Measurements from ENCODE around the gene HSF2BP.
"Not testable (repeated sequence)": the region's sequence is repeated elsewhere in the genome, so short reads cannot be mapped to it uniquely, and the experiment has no call there.

Gene HSF2BP

GRCh38 chr21:43624339-43624738 lies 34.9 kb downstream of the HSF2BP start:
- H3K9me3 ChIP-seq (ENCODE audit: control insufficient read depth in 5 of 5, low read length in 5 of 5) = peaks cover 2 to 16% (median 14%) of the 10 kb centered on the region in 5 donors
- H3K27me3 ChIP-seq (ENCODE audit: control insufficient read depth in 5 of 5, insufficient read depth in 4 of 5, low read length in 5 of 5) = no peaks in the 10 kb centered on the region
- H3K27ac ChIP-seq (ENCODE audit: low read depth, low read length) = no peak overlapping the region
- no peaks in the 10 kb centered on the region for H3K36me3 ChIP-seq (ENCODE audit: control insufficient read depth in 5 of 5, insufficient read depth in 5 of 5, low read length in 5 of 5)
- no peak overlapping the region for H3K9ac ChIP-seq (ENCODE audit: low read length in 5 of 5)
- H3K4me3 ChIP-seq (ENCODE audit: low read depth in 1 of 5, low read length in 5 of 5) = no peak overlapping the region
- peaks cover 0 to 6% (median 0%) of the 10 kb centered on the region in 5 donors for H3K4me1 ChIP-seq (ENCODE audit: control insufficient read depth in 5 of 5, insufficient read depth in 5 of 5, low read length in 5 of 5)

- H3K9ac ChIP-seq (ENCODE audit: low read length in 5 of 5) = no peak overlapping the region
- no peak overlapping the region for H3K4me3 ChIP-seq (ENCODE audit: low read depth in 1 of 5, low read length in 5 of 5)
- peaks cover 0 to 6% (median 0%) of the 10 kb centered on the region in 5 donors for H3K4me1 ChIP-seq (ENCODE audit: control insufficient read depth in 5 of 5, insufficient read depth in 5 of 5, low read length in 5 of 5)
- H3K27me3 ChIP-seq (ENCODE audit: control insufficient read depth in 5 of 5, insufficient read depth in 4 of 5, low read length in 5 of 5) = no peaks in the 10 kb centered on the region
- no peaks in the 10 kb centered on the region for H3K36me3 ChIP-seq (ENCODE audit: control insufficient read depth in 5 of 5, insufficient read depth in 5 of 5, low read length in 5 of 5)
- peaks cover 2 to 16% (median 14%) of the 10 kb centered on the region in 5 donors for H3K9me3 ChIP-seq (ENCODE audit: control insufficient read depth in 5 of 5, low read length in 5 of 5)
- no peak overlapping the region for H3K27ac ChIP-seq (ENCODE audit: low read depth, low read length)
Measured at GRCh38 chr21:43623588-43623987, 35.7 kb downstream of the HSF2BP start.

- H3K27ac ChIP-seq (ENCODE audit: low read depth, low read length) = no peak overlapping the region
- H3K27me3 ChIP-seq (ENCODE audit: control insufficient read depth in 5 of 5, insufficient read depth in 4 of 5, low read length in 5 of 5) = no peaks in the 10 kb centered on the region
- H3K9me3 ChIP-seq (ENCODE audit: control insufficient read depth in 5 of 5, low read length in 5 of 5) = peaks cover 2 to 16% (median 14%) of the 10 kb centered on the region in 5 donors
- no peak overlapping the region for H3K4me3 ChIP-seq (ENCODE audit: low read depth in 1 of 5, low read length in 5 of 5)
- H3K4me1 ChIP-seq (ENCODE audit: control insufficient read depth in 5 of 5, insufficient read depth in 5 of 5, low read length in 5 of 5) = peaks cover 0 to 6% (median 0%) of the 10 kb centered on the region in 5 donors
- no peak overlapping the region for H3K9ac ChIP-seq (ENCODE audit: low read length in 5 of 5)
- no peaks in the 10 kb centered on the region for H3K36me3 ChIP-seq (ENCODE audit: control insufficient read depth in 5 of 5, insufficient read depth in 5 of 5, low read length in 5 of 5)
Measured at GRCh38 chr21:43622796-43623195, 36.5 kb downstream of the HSF2BP start.

- Histone ChIP-seq H3K27ac (ENCODE audit: low read depth, low read length) (no peak overlapping the region), H3K4me3 (ENCODE audit: low read depth in 1 of 5, low read length in 5 of 5) (no peak overlapping the region), H3K9ac (ENCODE audit: low read length in 5 of 5) (no peak overlapping the region), H3K27me3 (ENCODE audit: control insufficient read depth in 5 of 5, insufficient read depth in 4 of 5, low read length in 5 of 5) (no peaks in the 10 kb centered on the region), H3K4me1 (ENCODE audit: control insufficient read depth in 5 of 5, insufficient read depth in 5 of 5, low read length in 5 of 5) (peaks cover 0 to 2% (median 0%) of the 10 kb centered on the region in 5 donors), H3K36me3 (ENCODE audit: control insufficient read depth in 5 of 5, insufficient read depth in 5 of 5, low read length in 5 of 5) (no peaks in the 10 kb centered on the region), H3K9me3 (ENCODE audit: control insufficient read depth in 5 of 5, low read length in 5 of 5) (peaks cover 2 to 16% (median 14%) of the 10 kb centered on the region in 5 donors)
Measured at GRCh38 chr21:43619856-43620255, 39.4 kb downstream of the HSF2BP start.

- Histone ChIP-seq H3K9ac (ENCODE audit: low read length in 5 of 5) (no peak overlapping the region), H3K27me3 (ENCODE audit: control insufficient read depth in 5 of 5, insufficient read depth in 4 of 5, low read length in 5 of 5) (no peaks in the 10 kb centered on the region), H3K4me3 (ENCODE audit: low read depth in 1 of 5, low read length in 5 of 5) (no peak overlapping the region), H3K9me3 (ENCODE audit: control insufficient read depth in 5 of 5, low read length in 5 of 5) (peaks cover 2 to 16% (median 14%) of the 10 kb centered on the region in 5 donors), H3K36me3 (ENCODE audit: control insufficient read depth in 5 of 5, insufficient read depth in 5 of 5, low read length in 5 of 5) (no peaks in the 10 kb centered on the region), H3K27ac (ENCODE audit: low read depth, low read length) (no peak overlapping the region), H3K4me1 (ENCODE audit: control insufficient read depth in 5 of 5, insufficient read depth in 5 of 5, low read length in 5 of 5) (peaks cover 0 to 7% (median 4%) of the 10 kb centered on the region in 5 donors)
Measured at GRCh38 chr21:43619344-43619743, 39.9 kb downstream of the HSF2BP start.

- Histone ChIP-seq H3K9me3 (ENCODE audit: control insufficient read depth in 5 of 5, low read length in 5 of 5) (peaks cover 2 to 16% (median 14%) of the 10 kb centered on the region in 5 donors), H3K4me1 (ENCODE audit: control insufficient read depth in 5 of 5, insufficient read depth in 5 of 5, low read length in 5 of 5) (peaks cover 0 to 10% (median 7%) of the 10 kb centered on the region in 5 donors), H3K27ac (ENCODE audit: low read depth, low read length) (no peak overlapping the region), H3K27me3 (ENCODE audit: control insufficient read depth in 5 of 5, insufficient read depth in 4 of 5, low read length in 5 of 5) (no peaks in the 10 kb centered on the region), H3K9ac (ENCODE audit: low read length in 5 of 5) (no peak overlapping the region), H3K36me3 (ENCODE audit: control insufficient read depth in 5 of 5, insufficient read depth in 5 of 5, low read length in 5 of 5) (no peaks in the 10 kb centered on the region), H3K4me3 (ENCODE audit: low read depth in 1 of 5, low read length in 5 of 5) (no peak overlapping the region)
Measured at GRCh38 chr21:43618940-43619339, 40.3 kb downstream of the HSF2BP start.

- H3K4me1 ChIP-seq (ENCODE audit: control insufficient read depth in 5 of 5, insufficient read depth in 5 of 5, low read length in 5 of 5) = peaks cover 0 to 12% (median 10%) of the 10 kb centered on the region in 5 donors
- H3K9ac ChIP-seq (ENCODE audit: low read length in 5 of 5); H3K27ac ChIP-seq (ENCODE audit: low read depth, low read length); H3K27me3 ChIP-seq (ENCODE audit: control insufficient read depth in 5 of 5, insufficient read depth in 4 of 5, low read length in 5 of 5); H3K4me3 ChIP-seq (ENCODE audit: low read depth in 1 of 5, low read length in 5 of 5); H3K36me3 ChIP-seq (ENCODE audit: control insufficient read depth in 5 of 5, insufficient read depth in 5 of 5, low read length in 5 of 5): not testable (repeated sequence)
- peaks cover 2 to 16% (median 14%) of the 10 kb centered on the region in 5 donors for H3K9me3 ChIP-seq (ENCODE audit: control insufficient read depth in 5 of 5, low read length in 5 of 5)
Measured at GRCh38 chr21:43616861-43617260, 42.4 kb downstream of the HSF2BP start.

- H3K9ac ChIP-seq (ENCODE audit: low read length in 5 of 5) = no peak overlapping the region
- H3K27ac ChIP-seq (ENCODE audit: low read depth, low read length) = peak overlapping the region; percentile 9
- H3K9me3 ChIP-seq (ENCODE audit: control insufficient read depth in 5 of 5, low read length in 5 of 5) = peaks cover 2 to 6% (median 4%) of the 10 kb centered on the region in 5 donors
- H3K27me3 ChIP-seq (ENCODE audit: control insufficient read depth in 5 of 5, insufficient read depth in 4 of 5, low read length in 5 of 5) = no peaks in the 10 kb centered on the region
- peaks cover 0 to 24% (median 16%) of the 10 kb centered on the region in 5 donors for H3K4me1 ChIP-seq (ENCODE audit: control insufficient read depth in 5 of 5, insufficient read depth in 5 of 5, low read length in 5 of 5)
- H3K4me3 ChIP-seq (ENCODE audit: low read depth in 1 of 5, low read length in 5 of 5) = no peak overlapping the region
- H3K36me3 ChIP-seq (ENCODE audit: control insufficient read depth in 5 of 5, insufficient read depth in 5 of 5, low read length in 5 of 5) = no peaks in the 10 kb centered on the region
Measured at GRCh38 chr21:43614839-43615238, 44.4 kb downstream of the HSF2BP start.

GRCh38 chr21:43613755-43614638 lies 45.3 kb downstream of the HSF2BP start:
- Histone ChIP-seq H3K4me3 (ENCODE audit: low read depth in 1 of 5, low read length in 5 of 5) (no peak overlapping the region), H3K36me3 (ENCODE audit: control insufficient read depth in 5 of 5, insufficient read depth in 5 of 5, low read length in 5 of 5) (no peaks in the 10 kb centered on the region), H3K4me1 (ENCODE audit: control insufficient read depth in 5 of 5, insufficient read depth in 5 of 5, low read length in 5 of 5) (peaks cover 2 to 32% (median 22%) of the 10 kb centered on the region in 5 donors), H3K9me3 (ENCODE audit: control insufficient read depth in 5 of 5, low read length in 5 of 5) (no peaks in the 10 kb centered on the region), H3K27me3 (ENCODE audit: control insufficient read depth in 5 of 5, insufficient read depth in 4 of 5, low read length in 5 of 5) (no peaks in the 10 kb centered on the region), H3K9ac (ENCODE audit: low read length in 5 of 5) (no peak overlapping the region), H3K27ac (ENCODE audit: low read depth, low read length) (peak overlapping the region; percentile 9)

- no peak overlapping the region for H3K4me3 ChIP-seq (ENCODE audit: low read depth in 1 of 5, low read length in 5 of 5)
- no peaks in the 10 kb centered on the region for H3K9me3 ChIP-seq (ENCODE audit: control insufficient read depth in 5 of 5, low read length in 5 of 5)
- H3K4me1 ChIP-seq (ENCODE audit: control insufficient read depth in 5 of 5, insufficient read depth in 5 of 5, low read length in 5 of 5) = peaks cover 2 to 34% (median 23%) of the 10 kb centered on the region in 5 donors
- no peak overlapping the region for H3K27ac ChIP-seq (ENCODE audit: low read depth, low read length)
- H3K27me3 ChIP-seq (ENCODE audit: control insufficient read depth in 5 of 5, insufficient read depth in 4 of 5, low read length in 5 of 5) = no peaks in the 10 kb centered on the region
- no peaks in the 10 kb centered on the region for H3K36me3 ChIP-seq (ENCODE audit: control insufficient read depth in 5 of 5, insufficient read depth in 5 of 5, low read length in 5 of 5)
- H3K9ac ChIP-seq (ENCODE audit: low read length in 5 of 5) = peak overlapping the region in 1 of 5 donors; percentile 35
Measured at GRCh38 chr21:43611598-43612369, 47.5 kb downstream of the HSF2BP start.

All from subcutaneous abdominal adipose tissue (tissue), 5 donors.